HG03439 (cell line): Measurements from ENCODE around the gene KCTD16.

Experiments
- ATAC-seq: cut with Tn5 transposase; IDR thresholded peaks from one replicate; pipeline ENCODE4 v1.9.1; 2021; ENCODE audit warnings: mild to moderate bottlenecking, moderate library complexity; ENCODE audit not compliant: unreplicated experiment

The KCTD16 gene

GRCh38 chr5:144162686-144163085, 8.0 kb upstream of the KCTD16 start:
- ATAC-seq = no peak

- ATAC-seq = no peak
Observed at GRCh38 chr5:144166696-144167095, 4.0 kb upstream of the KCTD16 start.

- ATAC-seq = no peak
Observed at GRCh38 chr5:144167998-144168397, 2.7 kb upstream of the KCTD16 start.

GRCh38 chr5:144169904-144170275, 783 bp upstream of the KCTD16 start:
- no peak for ATAC-seq

GRCh38 chr5:144173766-144174165, 3.1 kb downstream of the KCTD16 start:
- no peak for ATAC-seq

- no peak for ATAC-seq
Observed at GRCh38 chr5:144177548-144177947, 6.9 kb downstream of the KCTD16 start.

- no peak for ATAC-seq
Observed at GRCh38 chr5:144179226-144179625, 8.6 kb downstream of the KCTD16 start.

GRCh38 chr5:144183254-144183889, 12.7 kb downstream of the KCTD16 start:
- ATAC-seq = no peak

GRCh38 chr5:144187699-144188294, 17.1 kb downstream of the KCTD16 start:
- ATAC-seq = peak; percentile 67

- ATAC-seq = peak; percentile 66
Observed at GRCh38 chr5:144189800-144190429, 19.2 kb downstream of the KCTD16 start.

- ATAC-seq = no peak
Observed at GRCh38 chr5:144191531-144191930, 20.9 kb downstream of the KCTD16 start.

GRCh38 chr5:144191998-144192397, 21.3 kb downstream of the KCTD16 start:
- ATAC-seq = peak; percentile 92

- no peak for ATAC-seq
Observed at GRCh38 chr5:144192661-144193060, 22.0 kb downstream of the KCTD16 start.

- no peak for ATAC-seq
Observed at GRCh38 chr5:144194144-144194543, 23.5 kb downstream of the KCTD16 start.

- ATAC-seq = no peak
Observed at GRCh38 chr5:144195448-144195847, 24.8 kb downstream of the KCTD16 start.

GRCh38 chr5:144196612-144197011, 25.9 kb downstream of the KCTD16 start:
- ATAC-seq = no peak

- ATAC-seq = no peak
Observed at GRCh38 chr5:144198386-144198785, 27.7 kb downstream of the KCTD16 start.

GRCh38 chr5:144201588-144201987, 30.9 kb downstream of the KCTD16 start:
- ATAC-seq = no peak

GRCh38 chr5:144202072-144202471, 31.4 kb downstream of the KCTD16 start:
- no peak for ATAC-seq

GRCh38 chr5:144202726-144203125, 32.1 kb downstream of the KCTD16 start:
- no peak for ATAC-seq

GRCh38 chr5:144203750-144204596, 33.3 kb downstream of the KCTD16 start:
- peak; percentile 85 for ATAC-seq
